GM21526 (cell line): Measurements from ENCODE around the gene NUP133.
"Not testable (repeated sequence)": the region's sequence is repeated elsewhere in the genome, so short reads cannot be mapped to it uniquely, and the experiment has no call there.

Source experiments
- ATAC-seq: cut with Tn5 transposase; IDR thresholded peaks from one replicate; pipeline ENCODE4 v1.9.1; 2021; ENCODE audit warnings: moderate library complexity; ENCODE audit not compliant: unreplicated experiment, low FRiP score

Gene NUP133

DNA sequence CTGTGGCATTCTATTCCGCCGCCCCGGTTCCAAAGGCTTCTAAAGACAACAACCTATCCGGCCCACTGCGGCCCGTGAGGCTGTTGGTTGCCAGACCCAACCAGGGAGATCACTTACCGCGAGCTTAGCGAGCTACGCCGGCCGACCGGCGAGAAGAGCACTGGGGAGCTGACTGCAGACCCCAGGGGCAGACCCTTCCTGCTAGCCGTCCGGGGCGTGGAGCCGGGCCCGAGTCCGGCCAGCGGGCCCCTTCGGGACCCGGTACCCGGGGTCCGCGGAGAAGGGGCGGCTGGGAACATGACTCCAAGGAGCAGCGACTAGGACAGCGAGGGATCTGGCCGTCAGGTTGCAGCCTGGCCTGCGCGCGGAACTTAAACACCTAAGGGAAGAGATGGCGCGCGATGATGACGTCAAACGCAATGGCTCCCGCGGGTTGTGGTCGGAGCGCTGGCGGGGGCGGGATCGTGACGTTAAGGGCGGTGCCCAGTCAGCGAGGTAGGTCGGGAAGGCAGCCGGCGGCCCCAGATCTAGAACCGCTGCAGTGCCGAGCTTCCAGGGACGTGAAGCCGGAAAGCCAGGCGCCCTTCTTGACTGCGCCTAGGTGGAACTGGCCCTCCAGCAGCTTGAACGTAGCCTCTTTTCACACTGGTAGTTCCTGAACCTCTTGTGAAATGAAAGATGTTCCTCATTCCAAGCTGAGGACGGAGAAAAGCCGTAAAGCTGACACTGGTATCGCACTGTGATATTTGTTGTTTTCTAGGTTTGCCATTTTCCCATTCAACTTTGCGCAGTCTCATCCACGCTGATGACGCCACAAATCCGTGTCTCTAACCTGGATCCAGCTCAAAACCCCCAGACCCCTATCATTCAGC lies at the start of gene NUP133:
NUP133 (minus strand) TSS at position 391 of the 872 bp plus-strand sequence; CDS start at position 299, 92 bp downstream.
- peak; percentile 88 for ATAC-seq

DNA sequence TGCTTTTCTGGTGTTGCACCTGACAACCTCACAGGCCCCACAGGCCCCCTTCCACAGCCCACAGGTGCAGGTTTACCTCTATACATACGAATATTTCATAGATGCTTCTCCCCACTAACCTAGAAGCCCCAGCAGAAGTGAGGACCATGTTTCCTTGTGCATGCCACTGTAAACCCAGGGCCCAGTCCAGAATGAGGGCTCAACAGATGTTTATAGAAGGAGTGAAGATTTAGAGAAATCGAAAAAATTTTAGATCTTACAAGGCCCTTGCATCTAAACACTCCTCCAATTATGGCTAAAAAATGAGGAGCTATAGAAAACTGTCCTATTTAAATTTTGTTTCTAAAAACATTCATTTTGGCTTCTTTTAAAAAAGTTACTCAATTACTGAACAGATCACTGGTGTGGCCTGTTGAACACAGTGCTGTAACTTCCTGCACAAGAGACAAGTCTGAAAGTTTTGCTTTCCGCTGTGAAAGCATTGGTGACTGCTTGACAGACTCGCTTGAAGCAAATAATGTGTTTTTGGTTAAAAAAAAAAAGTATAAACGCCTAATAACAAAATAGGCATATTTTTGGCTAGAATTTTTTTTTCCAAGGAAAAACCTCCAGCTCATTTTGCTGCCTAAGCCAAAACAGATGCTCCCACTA lies 49.2 kb upstream of the NUP133 start:
- no peak for ATAC-seq

DNA sequence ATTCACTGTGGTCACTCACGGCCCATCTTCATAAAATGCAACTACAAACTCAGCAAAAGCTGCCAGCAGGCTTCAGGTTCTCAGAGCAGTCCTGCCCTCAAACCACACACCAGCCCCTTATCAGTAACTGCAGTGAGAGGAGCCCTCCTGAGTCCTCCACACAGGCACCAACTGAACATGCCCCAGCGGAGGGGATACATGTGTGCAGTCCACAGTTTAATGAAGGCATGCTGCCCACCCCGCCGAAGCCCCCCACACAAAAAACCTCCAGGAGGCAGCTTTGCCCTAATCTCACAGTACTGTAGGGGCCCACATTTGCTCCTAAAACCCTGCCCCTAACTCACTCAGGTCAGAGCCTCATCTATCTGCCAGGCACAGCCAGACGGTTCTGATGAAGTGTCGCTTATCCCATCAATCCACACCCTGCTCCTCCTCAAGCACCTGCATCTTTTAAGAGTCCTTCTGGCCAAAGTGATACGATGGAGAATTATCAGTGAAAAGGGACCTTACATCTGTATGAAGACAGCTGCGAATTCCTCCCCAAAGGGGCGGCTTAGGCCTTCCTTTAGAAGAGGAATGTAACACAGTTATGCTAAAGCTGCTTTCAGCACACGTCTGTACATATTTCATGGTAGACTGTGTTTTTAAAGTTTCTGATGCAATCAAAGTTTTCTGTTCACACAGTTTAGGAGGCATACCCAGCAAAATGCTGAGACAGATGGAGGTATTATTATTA lies 46.9 kb upstream of the NUP133 start:
- ATAC-seq: no peak

DNA sequence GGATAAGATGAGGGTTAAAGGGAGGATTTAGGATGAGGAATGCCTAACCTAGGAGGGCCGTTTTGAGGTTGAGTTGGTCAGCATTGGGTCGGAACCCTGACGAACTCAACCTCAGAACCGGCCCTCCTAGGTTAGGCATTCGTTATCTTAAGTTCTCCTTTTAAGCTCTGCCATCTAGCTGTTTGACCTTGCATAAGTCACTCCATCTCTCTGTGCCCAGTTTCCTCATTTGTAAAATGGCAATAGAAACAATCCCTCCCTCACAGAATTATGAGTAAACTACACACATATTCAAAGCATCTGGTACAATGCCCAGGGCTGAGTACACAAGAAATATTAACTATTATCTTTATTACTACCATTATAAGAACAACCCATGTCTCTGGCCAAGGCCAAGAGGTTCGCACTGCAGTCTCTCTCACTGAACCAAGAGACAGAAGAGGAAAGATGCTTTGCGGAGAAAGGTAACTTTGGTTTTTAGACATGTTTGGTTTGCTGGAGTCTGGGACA lies 45.5 kb upstream of the NUP133 start:
- no peak for ATAC-seq

- no peak for ATAC-seq
These were observed 44.6 kb upstream of the NUP133 start for GRCh38 chr1:229552732-229553131.

GRCh38 chr1:229550812-229551567 lies 42.8 kb upstream of the NUP133 start:
- no peak for ATAC-seq

DNA sequence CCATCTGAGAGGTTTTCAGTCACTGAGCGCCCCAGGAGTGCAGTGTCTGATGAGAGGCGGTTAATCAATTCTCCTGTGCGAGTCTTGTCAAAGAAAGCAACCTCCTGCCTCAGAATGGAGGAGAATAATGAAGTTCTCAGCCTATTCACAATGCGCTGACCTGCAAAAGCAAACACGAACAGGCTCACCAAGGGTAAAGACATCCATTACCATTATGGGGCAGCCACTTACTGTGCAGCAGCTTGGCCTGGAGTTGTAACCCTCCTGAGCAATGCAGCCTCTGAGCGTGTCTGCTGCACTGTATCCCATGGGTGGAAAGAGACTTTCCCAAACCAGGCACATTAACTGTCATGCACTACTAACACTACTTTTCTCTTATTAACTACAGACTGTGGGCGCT lies 39.4 kb upstream of the NUP133 start:
- no peak for ATAC-seq

- ATAC-seq: no peak
These were observed 36.4 kb upstream of the NUP133 start for GRCh38 chr1:229544587-229544986.

GRCh38 chr1:229539863-229540506 lies 31.8 kb upstream of the NUP133 start:
- no peak for ATAC-seq

GRCh38 chr1:229538945-229539344 lies 30.8 kb upstream of the NUP133 start:
- ATAC-seq: no peak

GRCh38 chr1:229537894-229538293 lies 29.8 kb upstream of the NUP133 start:
- ATAC-seq: no peak

DNA sequence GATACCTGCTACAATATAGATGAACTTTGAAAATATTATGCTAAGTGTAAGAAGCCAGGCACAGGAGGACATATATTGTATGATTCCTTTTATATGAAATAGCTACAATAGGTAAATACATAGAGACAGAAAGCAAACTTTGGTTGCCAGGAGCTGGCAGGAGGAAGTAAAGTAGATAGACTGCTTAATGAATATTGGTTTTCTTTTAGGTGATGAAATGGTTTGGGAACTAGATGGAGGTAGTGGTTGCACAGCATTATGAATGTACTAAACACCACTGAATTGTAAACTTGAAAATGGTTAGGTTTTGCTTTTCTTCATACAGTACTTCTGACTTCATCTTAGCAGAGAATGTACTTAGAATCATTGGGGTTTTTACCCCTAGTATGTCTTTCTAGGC lies 28.8 kb upstream of the NUP133 start:
- no peak for ATAC-seq

GRCh38 chr1:229535230-229535629 lies 27.1 kb upstream of the NUP133 start:
- no peak for ATAC-seq

- ATAC-seq: no peak
These were observed 23.2 kb upstream of the NUP133 start for GRCh38 chr1:229531326-229531725.

DNA sequence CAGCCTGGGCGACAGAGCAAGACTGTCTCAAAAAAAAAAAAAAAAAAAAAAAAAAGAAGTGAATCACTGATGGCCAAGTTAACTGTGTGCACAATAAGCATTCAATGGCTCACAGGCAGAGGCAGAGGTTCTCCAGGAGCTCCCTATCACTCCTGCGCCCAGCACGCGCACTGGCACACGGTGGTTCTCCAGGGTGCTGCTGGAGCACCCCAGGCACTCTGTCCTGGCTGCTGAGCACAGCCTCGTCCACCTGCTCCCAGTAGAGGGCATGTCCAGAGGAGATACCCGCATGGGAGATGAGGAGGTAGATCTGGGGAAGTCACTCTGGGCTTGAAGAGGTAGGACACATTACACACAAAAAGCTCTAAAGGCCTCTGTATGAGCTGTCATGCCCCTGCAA lies 21.5 kb upstream of the NUP133 start:
- no peak for ATAC-seq

DNA sequence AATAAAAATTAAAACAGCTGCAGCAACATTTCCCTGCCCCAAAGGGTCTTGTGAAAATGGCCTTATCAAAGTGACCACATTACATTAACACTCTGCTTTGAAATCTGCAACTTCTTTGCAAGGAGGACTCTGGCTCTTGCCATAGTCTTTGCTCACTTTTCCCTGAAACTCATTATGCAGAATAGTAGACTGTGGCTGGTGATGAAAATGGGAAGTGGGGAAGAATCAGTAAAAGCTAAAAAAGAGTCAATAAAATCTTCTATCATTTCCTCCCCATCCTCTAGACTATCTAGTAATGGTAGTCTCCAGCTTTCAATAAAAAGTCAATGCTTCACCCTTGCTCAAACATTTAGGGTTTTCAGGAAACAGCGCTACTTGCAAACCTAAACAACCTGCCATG lies 18.6 kb upstream of the NUP133 start:
- ATAC-seq: no peak

- ATAC-seq: no peak
These were observed 14.9 kb upstream of the NUP133 start for GRCh38 chr1:229523052-229523451.

GRCh38 chr1:229514578-229515275 lies 6.6 kb upstream of the NUP133 start:
- ATAC-seq: no peak

DNA sequence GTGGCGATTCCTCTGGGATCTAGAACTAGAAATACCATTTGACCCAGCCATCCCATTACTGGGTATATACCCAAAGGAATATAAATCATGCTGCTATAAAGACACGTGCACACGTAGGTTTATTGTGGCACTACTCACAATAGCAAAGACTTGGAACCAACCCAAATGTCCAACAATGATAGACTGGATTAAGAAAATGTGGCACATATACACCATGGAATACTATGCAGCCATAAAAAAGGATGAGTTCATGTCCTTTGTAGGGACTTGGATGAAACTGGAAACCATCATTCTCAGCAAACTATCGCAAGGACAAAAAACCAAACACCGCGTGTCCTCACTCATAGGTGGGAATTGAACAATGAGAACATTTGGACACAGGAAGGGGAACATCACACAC lies 3.5 kb upstream of the NUP133 start:
- not testable (repeated sequence) for ATAC-seq
